NCI-H1694 treated with DMSO at 0.1 percent for 48 hours (cell line): ENCODE data around the gene THEMIS.

Experiments
- DNase-seq: peaks from one replicate; lab custom pipeline; 2025; lab: John Stamatoyannopoulos, UW

THEMIS gene

GRCh38 chr6:127859956-127860355 lies 40.9 kb downstream of the THEMIS start:
- DNase-seq, result no peak

- no peak for DNase-seq
Measured at GRCh38 chr6:127858727-127859391, 42.0 kb downstream of the THEMIS start.

- DNase-seq, result no peak
Measured at GRCh38 chr6:127857051-127857637, 43.7 kb downstream of the THEMIS start.

GRCh38 chr6:127855542-127856159 lies 45.2 kb downstream of the THEMIS start:
- no peak for DNase-seq

- DNase-seq, result no peak
Measured at GRCh38 chr6:127854009-127854408, 46.8 kb downstream of the THEMIS start.

GRCh38 chr6:127851197-127851596 lies 49.7 kb downstream of the THEMIS start:
- no peak for DNase-seq

- DNase-seq, result no peak
Measured at GRCh38 chr6:127845242-127845641, 55.6 kb downstream of the THEMIS start.

- DNase-seq, result no peak
Measured at GRCh38 chr6:127844529-127844928, 56.3 kb downstream of the THEMIS start.

- DNase-seq, result no peak
Measured at GRCh38 chr6:127843582-127843981, 57.3 kb downstream of the THEMIS start.

GRCh38 chr6:127842562-127842961 lies 58.3 kb downstream of the THEMIS start:
- no peak for DNase-seq

- DNase-seq, result no peak
Measured at GRCh38 chr6:127841811-127842210, 59.0 kb downstream of the THEMIS start.

GRCh38 chr6:127834136-127834535 lies 66.7 kb downstream of the THEMIS start:
- no peak for DNase-seq

- DNase-seq, result no peak
Measured at GRCh38 chr6:127833336-127833735, 67.5 kb downstream of the THEMIS start.

GRCh38 chr6:127832381-127832780 lies 68.5 kb downstream of the THEMIS start:
- DNase-seq, result no peak

GRCh38 chr6:127824061-127824460 lies 76.8 kb downstream of the THEMIS start:
- DNase-seq, result no peak

- no peak for DNase-seq
Measured at GRCh38 chr6:127821431-127821830, 79.4 kb downstream of the THEMIS start.

GRCh38 chr6:127818149-127818548 lies 82.7 kb downstream of the THEMIS start:
- no peak for DNase-seq

- no peak for DNase-seq
Measured at GRCh38 chr6:127816643-127817042, 84.2 kb downstream of the THEMIS start.

- DNase-seq, result no peak
Measured at GRCh38 chr6:127813699-127814027, 87.2 kb downstream of the THEMIS start.

GRCh38 chr6:127812985-127813698 lies 87.7 kb downstream of the THEMIS start:
- no peak for DNase-seq

GRCh38 chr6:127811900-127812570 lies 88.8 kb downstream of the THEMIS start:
- peak; percentile 18 for DNase-seq

GRCh38 chr6:127807806-127808517 lies 92.9 kb downstream of the THEMIS start:
- DNase-seq, result no peak
